Measurements from ENCODE around the gene REEP3. TPM values are rescaled to one million over a fixed set of nuclear protein-coding genes. Genes with fewer than 3 reads are reported as not detected.
A peak's percentile ranks its signal among the peaks of the same experiment; 100 is the strongest.

The REEP3 gene
- total and polyA plus RNA-seq, 2 donors (not counting 1 experiment from before 2014, with no cell fraction given): 67.5 to 86.6 TPM

- H2AFZ ChIP-seq (ENCODE audit: low read length): no peak overlapping the region
- peaks cover 15% of the 10 kb centered on the region for H3K79me2 ChIP-seq (ENCODE audit: control insufficient read depth, insufficient read depth, low read length)
- no peak overlapping the region for H3K27ac ChIP-seq (ENCODE audit: insufficient read depth, low read length)
- H3K27me3 ChIP-seq (ENCODE audit: control insufficient read depth, insufficient read depth, low read length): no peaks in the 10 kb centered on the region
- no peak overlapping the region for H3K4me2 ChIP-seq (ENCODE audit: extremely low read depth, insufficient read depth, low read length)
- H3K4me1 ChIP-seq (ENCODE audit: control insufficient read depth, extremely low read depth, insufficient read depth, low read length): peaks cover 2% of the 10 kb centered on the region
- H3K4me3 ChIP-seq (replicated peaks in 1 of 4; ENCODE audit: control extremely low read depth in 1 of 4, insufficient read depth in 1 of 4, low read depth in 3 of 4, low read length in 4 of 4): no peak overlapping the region
- no peaks in the 10 kb centered on the region for H4K20me1 ChIP-seq (ENCODE audit: control insufficient read depth, extremely low read depth, insufficient read depth, low read length)
- no peaks in the 10 kb centered on the region for H3K36me3 ChIP-seq (ENCODE audit: control insufficient read depth, insufficient read depth, low read length)
- TF ChIP-seq EZH2 (IDR thresholded peaks at IDR 0.05; ENCODE audit: low read length, missing control alignments): no peak
- TF ChIP-seq, protein P1, sequence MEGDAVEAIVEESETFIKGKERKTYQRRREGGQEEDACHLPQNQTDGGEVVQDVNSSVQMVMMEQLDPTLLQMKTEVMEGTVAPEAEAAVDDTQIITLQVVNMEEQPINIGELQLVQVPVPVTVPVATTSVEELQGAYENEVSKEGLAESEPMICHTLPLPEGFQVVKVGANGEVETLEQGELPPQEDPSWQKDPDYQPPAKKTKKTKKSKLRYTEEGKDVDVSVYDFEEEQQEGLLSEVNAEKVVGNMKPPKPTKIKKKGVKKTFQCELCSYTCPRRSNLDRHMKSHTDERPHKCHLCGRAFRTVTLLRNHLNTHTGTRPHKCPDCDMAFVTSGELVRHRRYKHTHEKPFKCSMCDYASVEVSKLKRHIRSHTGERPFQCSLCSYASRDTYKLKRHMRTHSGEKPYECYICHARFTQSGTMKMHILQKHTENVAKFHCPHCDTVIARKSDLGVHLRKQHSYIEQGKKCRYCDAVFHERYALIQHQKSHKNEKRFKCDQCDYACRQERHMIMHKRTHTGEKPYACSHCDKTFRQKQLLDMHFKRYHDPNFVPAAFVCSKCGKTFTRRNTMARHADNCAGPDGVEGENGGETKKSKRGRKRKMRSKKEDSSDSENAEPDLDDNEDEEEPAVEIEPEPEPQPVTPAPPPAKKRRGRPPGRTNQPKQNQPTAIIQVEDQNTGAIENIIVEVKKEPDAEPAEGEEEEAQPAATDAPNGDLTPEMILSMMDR (conservative IDR thresholded peaks at IDR 0.05 in 1 of 2, IDR thresholded peaks at IDR 0.05 in 1 of 2; ENCODE audit: low read depth in 1 of 2, low read length in 2 of 2): no peak
- no peak overlapping the region for H3K9ac ChIP-seq (ENCODE audit: insufficient read depth, low read length)
- DNase-seq (ENCODE audit: low read depth in 2 of 2): no peak
- H3K9me3 ChIP-seq (ENCODE audit: control insufficient read depth, insufficient read depth, low read depth, low read length): no peaks in the 10 kb centered on the region
These were observed 18.2 kb downstream of the REEP3 start for GRCh38 chr10:63539377-63539776.

DNA sequence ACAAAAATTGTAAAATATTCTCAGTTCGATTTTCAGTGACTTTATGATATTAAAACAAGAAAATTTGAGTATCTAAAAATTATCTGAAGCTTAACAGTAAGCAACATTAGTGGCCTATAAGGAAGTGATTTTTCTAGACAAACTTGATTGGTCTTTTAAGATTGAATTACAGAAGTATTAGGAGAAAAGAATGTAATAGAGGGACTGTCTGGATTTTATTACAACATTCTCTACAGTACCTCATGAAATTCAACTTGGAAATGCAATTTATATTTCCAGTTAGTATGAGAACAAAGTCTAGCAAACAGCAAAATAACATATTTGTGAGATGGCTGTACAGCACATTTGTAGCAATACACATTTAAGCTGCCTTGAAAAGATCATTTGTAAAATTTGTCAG, 18.8 kb downstream of the REEP3 start:
- Histone ChIP-seq H2AFZ (ENCODE audit: low read length) (no peak overlapping the region), H3K79me2 (ENCODE audit: control insufficient read depth, insufficient read depth, low read length) (peaks cover 12% of the 10 kb centered on the region), H3K27me3 (ENCODE audit: control insufficient read depth, insufficient read depth, low read length) (no peaks in the 10 kb centered on the region), H3K27ac (ENCODE audit: insufficient read depth, low read length) (no peak overlapping the region), H3K9me3 (ENCODE audit: control insufficient read depth, insufficient read depth, low read depth, low read length) (no peaks in the 10 kb centered on the region), H3K4me3 (replicated peaks in 1 of 4; ENCODE audit: control extremely low read depth in 1 of 4, insufficient read depth in 1 of 4, low read depth in 3 of 4, low read length in 4 of 4) (no peak overlapping the region), H3K4me2 (ENCODE audit: extremely low read depth, insufficient read depth, low read length) (no peak overlapping the region), H3K9ac (ENCODE audit: insufficient read depth, low read length) (no peak overlapping the region), H4K20me1 (ENCODE audit: control insufficient read depth, extremely low read depth, insufficient read depth, low read length) (no peaks in the 10 kb centered on the region), H3K36me3 (ENCODE audit: control insufficient read depth, insufficient read depth, low read length) (no peaks in the 10 kb centered on the region), H3K4me1 (ENCODE audit: control insufficient read depth, extremely low read depth, insufficient read depth, low read length) (peaks cover 2% of the 10 kb centered on the region)
- TF ChIP-seq, protein P1 (conservative IDR thresholded peaks at IDR 0.05 in 1 of 2, IDR thresholded peaks at IDR 0.05 in 1 of 2; ENCODE audit: low read depth in 1 of 2, low read length in 2 of 2): no peak
- no peak for TF ChIP-seq EZH2 (IDR thresholded peaks at IDR 0.05; ENCODE audit: low read length, missing control alignments)
- no peak for DNase-seq (ENCODE audit: low read depth in 2 of 2)

DNA sequence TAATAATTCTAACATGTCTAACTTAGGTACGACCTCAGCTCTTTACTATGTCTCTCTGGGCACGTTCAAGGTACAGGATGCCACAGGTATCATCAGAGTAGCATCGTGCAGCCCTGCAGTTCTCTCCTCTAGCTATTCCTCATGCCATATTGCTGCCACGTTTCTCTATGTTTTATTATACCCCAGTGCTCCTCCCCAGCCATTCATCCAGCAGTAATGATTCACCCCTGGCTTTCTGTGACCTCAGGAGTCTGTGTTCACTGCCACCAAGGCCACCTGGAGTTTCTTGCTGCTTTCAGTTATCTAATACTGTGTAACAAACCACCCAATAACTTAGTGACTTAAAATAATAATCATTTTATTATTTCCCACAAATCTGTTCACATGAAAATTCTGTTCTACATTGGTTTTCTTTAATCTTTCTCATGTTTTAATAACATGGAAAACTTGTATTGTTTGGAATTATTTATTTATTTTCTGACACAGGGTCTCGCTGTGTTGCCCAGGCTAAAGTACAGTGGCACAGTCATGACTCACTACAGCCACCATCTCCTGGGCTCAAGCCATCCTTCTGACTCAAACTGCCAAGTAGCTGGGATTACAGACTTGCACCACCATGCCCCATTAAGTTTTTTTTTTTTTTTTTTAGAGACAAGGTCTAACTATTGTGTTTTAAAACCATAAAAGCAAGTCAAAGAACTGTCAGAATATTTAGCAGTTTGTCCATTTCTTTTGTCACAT, 21.8 kb downstream of the REEP3 start:
- Histone ChIP-seq H3K4me3 (replicated peaks in 1 of 4; ENCODE audit: control extremely low read depth in 1 of 4, insufficient read depth in 1 of 4, low read depth in 3 of 4, low read length in 4 of 4) (no peak overlapping the region), H3K36me3 (ENCODE audit: control insufficient read depth, insufficient read depth, low read length) (no peaks in the 10 kb centered on the region), H3K4me2 (ENCODE audit: extremely low read depth, insufficient read depth, low read length) (no peak overlapping the region), H3K4me1 (ENCODE audit: control insufficient read depth, extremely low read depth, insufficient read depth, low read length) (peaks cover 4% of the 10 kb centered on the region), H3K9me3 (ENCODE audit: control insufficient read depth, insufficient read depth, low read depth, low read length) (no peaks in the 10 kb centered on the region), H3K27ac (ENCODE audit: insufficient read depth, low read length) (no peak overlapping the region), H3K79me2 (ENCODE audit: control insufficient read depth, insufficient read depth, low read length) (peaks cover 11% of the 10 kb centered on the region), H3K27me3 (ENCODE audit: control insufficient read depth, insufficient read depth, low read length) (no peaks in the 10 kb centered on the region), H4K20me1 (ENCODE audit: control insufficient read depth, extremely low read depth, insufficient read depth, low read length) (no peaks in the 10 kb centered on the region), H2AFZ (ENCODE audit: low read length) (no peak overlapping the region), H3K9ac (ENCODE audit: insufficient read depth, low read length) (no peak overlapping the region)
- DNase-seq (ENCODE audit: low read depth in 2 of 2): peak; percentile 36 to 50
- TF ChIP-seq, protein P1 (conservative IDR thresholded peaks at IDR 0.05 in 1 of 2, IDR thresholded peaks at IDR 0.05 in 1 of 2; ENCODE audit: low read depth in 1 of 2, low read length in 2 of 2): no peak
- TF ChIP-seq EZH2 (IDR thresholded peaks at IDR 0.05; ENCODE audit: low read length, missing control alignments): no peak

Measured in fibroblast of lung (primary cell).